GM19043 (cell line): Measurements from ENCODE around the gene DIRAS3.
"Not testable (repeated sequence)": the region's sequence is repeated elsewhere in the genome, so short reads cannot be mapped to it uniquely, and the experiment has no call there.

Experiments used
- ATAC-seq: cut with Tn5 transposase; IDR thresholded peaks from one replicate; pipeline ENCODE4 v1.9.1; 2021; ENCODE audit warnings: low read depth; ENCODE audit not compliant: unreplicated experiment

DIRAS3 gene

GRCh38 chr1:68028566-68028965 is 21.9 kb downstream of the DIRAS3 start:
- no peak for ATAC-seq

- no peak for ATAC-seq
Measured at GRCh38 chr1:68024635-68025338, 25.6 kb downstream of the DIRAS3 start.

DNA sequence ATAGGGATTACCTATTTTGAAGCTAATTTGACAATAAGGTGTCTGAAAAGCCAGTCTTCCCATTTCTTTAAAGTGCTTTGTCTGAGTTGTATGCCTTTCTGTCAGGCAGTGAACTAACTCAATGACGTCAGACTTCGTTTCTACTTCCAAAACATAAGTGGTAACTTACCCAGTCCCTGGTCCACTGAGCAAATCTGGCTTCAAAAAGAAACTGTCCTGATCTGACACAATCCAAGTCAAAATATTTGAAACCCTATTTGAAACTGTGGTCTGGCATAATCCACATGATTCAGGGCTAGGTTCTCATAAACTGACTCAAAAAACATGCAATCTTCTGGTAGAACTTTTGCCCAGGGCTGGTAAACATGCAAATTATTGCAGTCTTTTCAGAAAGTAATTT is 34.0 kb downstream of the DIRAS3 start:
- ATAC-seq, result no peak

GRCh38 chr1:68015971-68016370 is 34.5 kb downstream of the DIRAS3 start:
- ATAC-seq, result no peak

DNA sequence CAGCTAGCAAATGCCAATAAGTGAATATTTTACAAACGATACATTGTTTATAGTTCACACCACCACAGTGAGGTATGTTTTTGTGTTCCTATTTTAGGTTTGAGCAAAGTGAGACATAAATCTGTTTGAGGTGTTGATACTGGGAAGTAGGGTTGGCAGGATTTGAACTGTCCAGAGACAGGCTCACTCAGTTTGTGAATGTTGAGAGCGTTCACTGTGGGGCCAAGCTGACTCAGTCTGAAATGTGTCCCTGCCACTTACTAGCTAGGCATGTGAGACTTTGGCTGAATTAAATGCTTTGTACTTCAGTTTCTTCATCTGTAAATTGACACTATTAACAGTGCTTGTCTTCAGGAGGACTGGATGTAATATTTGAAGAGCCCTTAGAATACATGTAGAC is 35.1 kb downstream of the DIRAS3 start:
- ATAC-seq, result no peak

DNA sequence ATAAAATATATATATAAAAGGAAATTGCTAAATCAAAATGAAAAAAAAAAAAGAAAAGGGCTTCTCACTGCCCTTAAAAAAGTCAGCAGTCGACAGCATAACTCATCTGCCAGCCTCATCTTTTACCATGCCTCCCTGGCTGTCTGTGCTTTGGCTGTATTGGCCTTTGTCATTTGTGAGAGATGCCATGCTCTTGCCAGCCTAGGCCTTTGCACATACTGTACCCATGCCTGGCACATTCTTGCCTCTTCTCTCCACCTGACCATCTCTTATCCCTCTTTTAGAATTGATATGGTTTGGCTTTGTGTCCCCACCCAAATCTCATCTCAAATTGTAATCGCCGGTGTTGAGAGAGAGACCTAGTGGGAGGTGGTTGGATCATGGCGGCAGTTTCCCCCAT is 37.1 kb downstream of the DIRAS3 start:
- no peak for ATAC-seq

GRCh38 chr1:68011657-68012375 is 38.6 kb downstream of the DIRAS3 start:
- ATAC-seq, result no peak

GRCh38 chr1:68010543-68010942 is 39.9 kb downstream of the DIRAS3 start:
- no peak for ATAC-seq

- no peak for ATAC-seq
Measured at GRCh38 chr1:68010090-68010489, 40.3 kb downstream of the DIRAS3 start.

- not testable (repeated sequence) for ATAC-seq
Measured at GRCh38 chr1:68003626-68004025, 46.8 kb downstream of the DIRAS3 start.

- ATAC-seq, result no peak
Measured at GRCh38 chr1:68000191-68000590, 50.2 kb downstream of the DIRAS3 start.

GRCh38 chr1:67997746-67998145 is 52.7 kb downstream of the DIRAS3 start:
- no peak for ATAC-seq
